ENCODE data around the gene ACP3. TPM values are rescaled to one million over a fixed set of nuclear protein-coding genes. Genes with fewer than 3 reads are reported as not detected.

ACP3 gene
- total RNA-seq, 1 donor from 2014 or later: not detected

- no peak for DNase-seq (ENCODE audit: low read depth)
- H3K4me3 ChIP-seq (ENCODE audit: insufficient read depth, low read depth, low read length): no peak overlapping the region
- no peaks in the 10 kb centered on the region for H3K9me3 ChIP-seq (ENCODE audit: insufficient read depth, low read depth, low read length)
- no peak overlapping the region for H2AFZ ChIP-seq (ENCODE audit: low read depth, low read length)
- no peaks in the 10 kb centered on the region for H3K4me1 ChIP-seq (ENCODE audit: insufficient read depth, low read length)
- H3K36me3 ChIP-seq (ENCODE audit: insufficient read depth, low read length): no peaks in the 10 kb centered on the region
- no peaks in the 10 kb centered on the region for H3K4me1 Mint-ChIP-seq (ENCODE audit: low read depth, unreplicated experiment)
- no peaks in the 10 kb centered on the region for H4K20me1 ChIP-seq (ENCODE audit: insufficient read depth, low read length)
- H3K27me3 ChIP-seq (ENCODE audit: insufficient read depth, low read length): no peaks in the 10 kb centered on the region
- no peaks in the 10 kb centered on the region for H3K79me2 ChIP-seq (ENCODE audit: insufficient read depth, low read length)
- TF ChIP-seq EZH2 (IDR thresholded peaks at IDR 0.05; ENCODE audit: insufficient read depth, low read length) (no peak), CTCF (IDR thresholded peaks at IDR 0.05; ENCODE audit: insufficient read depth, low read depth, low read length) (no peak)
- H3K9me3 Mint-ChIP-seq (ENCODE audit: unreplicated experiment): peaks cover 8% of the 10 kb centered on the region
- H3K27me3 Mint-ChIP-seq (ENCODE audit: low read depth, unreplicated experiment): no peaks in the 10 kb centered on the region
- H3K27ac Mint-ChIP-seq (ENCODE audit: unreplicated experiment): no peak overlapping the region
- no peak overlapping the region for H3K27ac ChIP-seq (ENCODE audit: low read depth, low read length)
- no peak for FAIRE-seq
- H3K4me2 ChIP-seq (ENCODE audit: low read length): no peak overlapping the region
- no peak overlapping the region for H3K4me3 Mint-ChIP-seq (ENCODE audit: unreplicated experiment)
- H3K9ac ChIP-seq (ENCODE audit: low read length): no peak overlapping the region
- peaks cover 3% of the 10 kb centered on the region for H3K36me3 Mint-ChIP-seq (ENCODE audit: low read depth, unreplicated experiment)
Measured at GRCh38 chr3:132276228-132276906, 40.8 kb upstream of the ACP3 start.

- no peak overlapping the region for H3K27ac Mint-ChIP-seq (ENCODE audit: unreplicated experiment)
- no peaks in the 10 kb centered on the region for H3K4me1 ChIP-seq (ENCODE audit: insufficient read depth, low read length)
- TF ChIP-seq EZH2 (IDR thresholded peaks at IDR 0.05; ENCODE audit: insufficient read depth, low read length): no peak
- no peak for TF ChIP-seq CTCF (IDR thresholded peaks at IDR 0.05; ENCODE audit: insufficient read depth, low read depth, low read length)
- peaks cover 9% of the 10 kb centered on the region for H3K4me1 Mint-ChIP-seq (ENCODE audit: low read depth, unreplicated experiment)
- H3K36me3 Mint-ChIP-seq (ENCODE audit: low read depth, unreplicated experiment): peaks cover 3% of the 10 kb centered on the region
- H3K9me3 Mint-ChIP-seq (ENCODE audit: unreplicated experiment): peaks cover 8% of the 10 kb centered on the region
- H3K27ac ChIP-seq (ENCODE audit: low read depth, low read length): no peak overlapping the region
- H3K4me3 Mint-ChIP-seq (ENCODE audit: unreplicated experiment): no peak overlapping the region
- H3K27me3 ChIP-seq (ENCODE audit: insufficient read depth, low read length): no peaks in the 10 kb centered on the region
- no peaks in the 10 kb centered on the region for H3K36me3 ChIP-seq (ENCODE audit: insufficient read depth, low read length)
- no peak overlapping the region for H2AFZ ChIP-seq (ENCODE audit: low read depth, low read length)
- H3K4me3 ChIP-seq (ENCODE audit: insufficient read depth, low read depth, low read length): no peak overlapping the region
- H3K9ac ChIP-seq (ENCODE audit: low read length): no peak overlapping the region
- FAIRE-seq (no peak), DNase-seq (ENCODE audit: low read depth) (no peak)
- H3K9me3 ChIP-seq (ENCODE audit: insufficient read depth, low read depth, low read length): no peaks in the 10 kb centered on the region
- no peaks in the 10 kb centered on the region for H3K27me3 Mint-ChIP-seq (ENCODE audit: low read depth, unreplicated experiment)
- no peaks in the 10 kb centered on the region for H4K20me1 ChIP-seq (ENCODE audit: insufficient read depth, low read length)
- H3K79me2 ChIP-seq (ENCODE audit: insufficient read depth, low read length): no peaks in the 10 kb centered on the region
- H3K4me2 ChIP-seq (ENCODE audit: low read length): no peak overlapping the region
Measured at GRCh38 chr3:132279030-132279429, 38.2 kb upstream of the ACP3 start.

- H3K36me3 ChIP-seq (ENCODE audit: insufficient read depth, low read length): no peaks in the 10 kb centered on the region
- peaks cover 10% of the 10 kb centered on the region for H3K4me1 Mint-ChIP-seq (ENCODE audit: low read depth, unreplicated experiment)
- no peak overlapping the region for H3K9ac ChIP-seq (ENCODE audit: low read length)
- H3K27me3 Mint-ChIP-seq (ENCODE audit: low read depth, unreplicated experiment): peaks cover 3% of the 10 kb centered on the region
- no peak overlapping the region for H2AFZ ChIP-seq (ENCODE audit: low read depth, low read length)
- no peak overlapping the region for H3K27ac ChIP-seq (ENCODE audit: low read depth, low read length)
- H3K4me3 Mint-ChIP-seq (ENCODE audit: unreplicated experiment): no peak overlapping the region
- peak overlapping the region; percentile 13 for H3K27ac Mint-ChIP-seq (ENCODE audit: unreplicated experiment)
- H3K4me1 ChIP-seq (ENCODE audit: insufficient read depth, low read length): no peaks in the 10 kb centered on the region
- H3K36me3 Mint-ChIP-seq (ENCODE audit: low read depth, unreplicated experiment): no peaks in the 10 kb centered on the region
- H4K20me1 ChIP-seq (ENCODE audit: insufficient read depth, low read length): no peaks in the 10 kb centered on the region
- no peaks in the 10 kb centered on the region for H3K9me3 ChIP-seq (ENCODE audit: insufficient read depth, low read depth, low read length)
- H3K4me2 ChIP-seq (ENCODE audit: low read length): no peak overlapping the region
- no peaks in the 10 kb centered on the region for H3K27me3 ChIP-seq (ENCODE audit: insufficient read depth, low read length)
- FAIRE-seq: no peak
- no peak overlapping the region for H3K4me3 ChIP-seq (ENCODE audit: insufficient read depth, low read depth, low read length)
- no peaks in the 10 kb centered on the region for H3K79me2 ChIP-seq (ENCODE audit: insufficient read depth, low read length)
- peaks cover 8% of the 10 kb centered on the region for H3K9me3 Mint-ChIP-seq (ENCODE audit: unreplicated experiment)
- TF ChIP-seq CTCF (IDR thresholded peaks at IDR 0.05; ENCODE audit: insufficient read depth, low read depth, low read length) (no peak), EZH2 (IDR thresholded peaks at IDR 0.05; ENCODE audit: insufficient read depth, low read length) (no peak)
- DNase-seq (ENCODE audit: low read depth): no peak
Measured at GRCh38 chr3:132283440-132283839, 33.8 kb upstream of the ACP3 start.
